A549 (cell line): Measurements from ENCODE around the gene MAB21L3.

Experiments
- CTCF ChIP-seq: fragments of >200 bp; sonication (Bioruptor Twin); formaldehyde crosslinking; IDR thresholded peaks from 3 replicates; pipeline ENCODE4 v1.5.1; 2016
- FOXS1 ChIP-seq: fragments of 250-450 bp; sonication (Bioruptor Pico); IDR thresholded peaks from 2 replicates; pipeline ENCODE4 v1.5.0; 2020; ENCODE audit warnings: mild to moderate bottlenecking, moderate library complexity
- HMGXB4 ChIP-seq: fragments of 250-450 bp; sonication (Bioruptor Pico); IDR thresholded peaks from 2 replicates; pipeline ENCODE4 v1.5.0; 2021; ENCODE audit warnings: mild to moderate bottlenecking, moderate library complexity, borderline replicate concordance

DNA sequence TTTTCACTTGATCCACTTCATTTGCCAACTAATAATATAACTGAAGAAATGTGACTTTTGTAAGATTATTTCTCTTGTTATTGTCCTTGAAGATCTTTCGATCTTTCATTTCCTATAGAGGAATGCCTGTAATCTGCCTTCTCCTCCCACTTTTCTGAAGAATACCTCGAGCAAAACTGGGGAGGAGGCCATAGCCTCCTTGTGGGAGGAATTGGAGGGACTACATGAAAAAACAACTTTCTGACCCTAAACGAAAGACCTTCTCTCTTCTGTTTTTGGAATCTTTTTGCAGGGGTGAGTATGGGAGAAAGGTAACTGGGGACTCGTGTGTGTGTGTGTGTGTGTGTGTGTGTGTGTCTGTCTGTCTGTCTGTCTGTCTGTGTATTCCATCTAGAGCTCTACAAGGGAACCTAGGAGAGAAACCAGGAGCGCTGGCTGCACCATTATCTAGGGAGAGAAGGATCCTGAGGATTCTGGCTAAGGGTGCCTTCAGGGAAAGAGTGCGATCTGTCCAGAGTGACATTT is 32.4 kb upstream of the MAB21L3 start:
- TF ChIP-seq HMGXB4 (CRISPR knock-in tag) = no peak
- TF ChIP-seq CTCF = no peak
- no peak for TF ChIP-seq FOXS1 (CRISPR knock-in tag)
